ENCODE results near the gene IER3. TPM values are rescaled to one million over a fixed set of nuclear protein-coding genes. Genes with fewer than 3 reads are reported as not detected.

Gene IER3
- polyA plus RNA-seq, 2 of the 4 experiments (the other 2 are of a cell fraction) = 104 to 202 TPM

GRCh38 chr6:30769088-30769852 is 24.9 kb upstream of the IER3 start (continued):
- no peak for TF ChIP-seq ELK1 (IDR thresholded peaks at IDR 0.05; ENCODE audit: low read depth, low read length)
- peak; percentile 13 to 65; a peak in 2 of 4 replicates for TF ChIP-seq CEBPB (IDR thresholded peaks at IDR 0.05)
- no peak for TF ChIP-seq RNF2 (IDR thresholded peaks at IDR 0.05; ENCODE audit: borderline replicate concordance, low read depth)
- TF ChIP-seq FOSB (CRISPR knock-in tag; IDR thresholded peaks at IDR 0.05) = no peak
- TF ChIP-seq ZNF302 (CRISPR knock-in tag; IDR thresholded peaks at IDR 0.05) = peak; percentile 19; the same call in 1 of the 2 replicates
- TF ChIP-seq ZC3H11A (IDR thresholded peaks at IDR 0.05) = no peak
- no peak for TF ChIP-seq CTCF (IDR thresholded peaks at IDR 0.05)
- TF ChIP-seq TFCP2L1 (CRISPR knock-in tag; IDR thresholded peaks at IDR 0.05) = no peak
- TF ChIP-seq TP53 (CRISPR knock-in tag; IDR thresholded peaks at IDR 0.05) = peak; percentile 57; the same call in 1 of the 2 replicates
- TF ChIP-seq HMGXB4 (CRISPR knock-in tag; IDR thresholded peaks at IDR 0.05; ENCODE audit: borderline replicate concordance) = no peak
- peak; percentile 30 for TF ChIP-seq SMC3 (IDR thresholded peaks at IDR 0.05)
- TF ChIP-seq JUN (IDR thresholded peaks at IDR 0.05) = peak in 1 of 2 experiments; percentile 90; a peak in 4 of 5 replicates
- TF ChIP-seq EP300 (IDR thresholded peaks at IDR 0.05) = peak; percentile 68 to 81; a peak in 3 of 5 replicates
- no peak for TF ChIP-seq ESRRA (IDR thresholded peaks at IDR 0.05; ENCODE audit: borderline replicate concordance, low read length)
- TF ChIP-seq MYC (IDR thresholded peaks at IDR 0.05; ENCODE audit: borderline replicate concordance, low read length) = peak; percentile 70; the same call in 1 of the 2 replicates
- peak; percentile 13 to 34; a peak in 2 of 5 replicates for TF ChIP-seq RAD21 (conservative IDR thresholded peaks at IDR 0.05 in 1 of 2, IDR thresholded peaks at IDR 0.05 in 1 of 2)
- TF ChIP-seq HOXB13 (CRISPR knock-in tag; IDR thresholded peaks at IDR 0.05; ENCODE audit: low read depth) = peak; percentile 26; the same call in 1 of the 2 replicates
- TF ChIP-seq MAZ (IDR thresholded peaks at IDR 0.05; ENCODE audit: borderline replicate concordance, low read depth, low read length) = no peak
- no peak for TF ChIP-seq ZSCAN20 (CRISPR knock-in tag; IDR thresholded peaks at IDR 0.05)
- peak; percentile 97 for TF ChIP-seq FOSL2 (IDR thresholded peaks at IDR 0.05)
- TF ChIP-seq FOSL2 (CRISPR knock-in tag; IDR thresholded peaks at IDR 0.05) = peak; percentile 99
- TF ChIP-seq GATA3 (IDR thresholded peaks at IDR 0.05; ENCODE audit: borderline replicate concordance) = peak; percentile 89
- TF ChIP-seq MAFK (IDR thresholded peaks at IDR 0.05; ENCODE audit: partially characterized antibody) = no peak
- TF ChIP-seq ATOH8 (CRISPR knock-in tag; IDR thresholded peaks at IDR 0.05; ENCODE audit: low read depth) = peak; percentile 6
- TF ChIP-seq ZFP36 (IDR thresholded peaks at IDR 0.05; ENCODE audit: borderline replicate concordance, partially characterized antibody) = no peak
- no peak for TF ChIP-seq POLR2A (IDR thresholded peaks at IDR 0.05; ENCODE audit: low read length)
- no peak for TF ChIP-seq SREBF2 (IDR thresholded peaks at IDR 0.05)
- TF ChIP-seq HEYL (CRISPR knock-in tag; IDR thresholded peaks at IDR 0.05) = no peak
- TF ChIP-seq JUNB (IDR thresholded peaks at IDR 0.05) = peak; percentile 91
- TF ChIP-seq NFE2L2 (conservative IDR thresholded peaks at IDR 0.05; ENCODE audit: low read length) = no peak
- 0 out of 2 replicates have a peak, but pooled peaks have one; percentile 10 for TF ChIP-seq BHLHE40 (IDR thresholded peaks at IDR 0.05; ENCODE audit: low read depth, low read length)
- no peak for TF ChIP-seq POLR2AphosphoS2 (conservative IDR thresholded peaks at IDR 0.05; ENCODE audit: low read length)
- TF ChIP-seq REST (IDR thresholded peaks at IDR 0.05) = no peak
